Gastroesophageal sphincter (tissue), 4 donors: ENCODE data around the gene CPED1. TPM values are rescaled to one million over a fixed set of nuclear protein-coding genes. Genes with fewer than 3 reads are reported as not detected.
"Not testable (repeated sequence)": the region's sequence is repeated elsewhere in the genome, so short reads cannot be mapped to it uniquely, and the experiment has no call there.

Source experiments
- ATAC-seq: fragments of 150-250 bp; one replicate; pipeline ENCODE4 v1.9.1; 2016; ENCODE audit warnings: mild to moderate bottlenecking, moderate library complexity
- H3K27ac ChIP-seq, 4 donors: fragments of 200-600 bp; sonication (generic) in 3 of 4; 1 replicate in 3 of 4; 2 replicates in 1 of 4; pipeline ENCODE4 v1.5.1; 2016 to 2019
- H3K27me3 ChIP-seq: fragments of 200-600 bp; sonication (generic); one replicate; pipeline ENCODE4 v1.5.1; 2019
- H3K36me3 ChIP-seq, 2 donors: fragments of 200-600 bp; sonication (generic); one replicate each; pipeline ENCODE4 v1.5.1; 2019; ENCODE audit warnings: control low read depth in 1 of 2
- H3K4me1 ChIP-seq, 3 donors: fragments of 200-600 bp; sonication (generic); 1 replicate in 2 of 3; 2 replicates in 1 of 3; pipeline ENCODE4 v1.5.1; 2016 to 2019; ENCODE audit warnings: control low read depth in 2 of 3
- H3K4me3 ChIP-seq, 2 donors: fragments of 200-600 bp; sonication (generic); one replicate each; pipeline ENCODE4 v1.5.1; 2019; ENCODE audit warnings: mild to moderate bottlenecking in 1 of 2, moderate library complexity in 1 of 2
- H3K9me3 ChIP-seq, 3 donors: fragments of 200-600 bp; sonication (generic); one replicate each; pipeline ENCODE4 v1.5.1; 2017 to 2019; ENCODE audit warnings: control low read depth in 2 of 3
- CTCF ChIP-seq, 4 experiments: fragments of 200-600 bp in 2 of 4; fragments of 450-650 bp in 2 of 4; sonication (generic) in 1 of 4; IDR thresholded peaks; one replicate each; pipeline ENCODE4 v1.5.1; 2017 to 2019; ENCODE audit warnings: antibody characterized with exemption in 4 of 4, mild to moderate bottlenecking in 2 of 4, moderate library complexity in 2 of 4
- EP300 ChIP-seq: sonication (generic); formaldehyde crosslinking; IDR thresholded peaks from one replicate; pipeline ENCODE4 v1.6.1; 2017; ENCODE audit warnings: antibody characterized with exemption, mild to moderate bottlenecking
- POLR2A ChIP-seq, 2 donors: fragments of 450-650 bp; IDR thresholded peaks; one replicate each; pipeline ENCODE4 v1.6.1; 2017; ENCODE audit warnings: antibody characterized with exemption in 2 of 2, mild to moderate bottlenecking in 2 of 2, moderate library complexity in 1 of 2
- POLR2AphosphoS5 ChIP-seq: sonication (generic); formaldehyde crosslinking; IDR thresholded peaks from one replicate; pipeline ENCODE4 v1.6.1; 2017; ENCODE audit warnings: antibody characterized with exemption
- WGBS, 2 donors: methylation state at CpG; one replicate each; pipeline ENCODE4 v1.1.5; 2018; ENCODE audit warnings: low coverage in 1 of 2; 5-methylcytosine and 5-hydroxymethylcytosine counted together
- total RNA-seq, 4 donors: library from RNA; depleted of rRNA; stranded (reverse); fragments of >200 nt; gene quantifications; one replicate each; pipeline ENCODE4 v1.1.0, GENCODE V29; 2016

Gene CPED1
- total RNA-seq, 4 donors from 2014 or later = 35.1 to 97.7 (median 60.5) TPM

GRCh38 chr7:121119047-121119446 lies 130.5 kb downstream of the CPED1 start:
- TF ChIP-seq POLR2AphosphoS5 (no peak), POLR2A (IDR thresholded peaks at IDR 0.05) (no peak), CTCF (IDR thresholded peaks at IDR 0.05) (no peak)
- H3K36me3 ChIP-seq = no peaks in the 10 kb centered on the region
- ATAC-seq = no peak
- H3K27ac ChIP-seq = no peak overlapping the region
- no peaks in the 10 kb centered on the region for H3K9me3 ChIP-seq
- no peaks in the 10 kb centered on the region for H3K4me1 ChIP-seq
- WGBS, 2 donors = 94 to 98% methylated on average over 9 of the region's 9 CpGs
- H3K27me3 ChIP-seq = no peaks in the 10 kb centered on the region
- H3K4me3 ChIP-seq = no peak overlapping the region

- no peaks in the 10 kb centered on the region for H3K27me3 ChIP-seq
- TF ChIP-seq POLR2A (IDR thresholded peaks at IDR 0.05) = no peak
- TF ChIP-seq CTCF (IDR thresholded peaks at IDR 0.05) = no peak
- TF ChIP-seq EP300 = no peak
- no peak for TF ChIP-seq POLR2AphosphoS5
- WGBS, 2 donors = 56 to 59% methylated on average over 2 of the region's 2 CpGs
- peaks cover 0 to 13% of the 10 kb centered on the region in 2 donors for H3K36me3 ChIP-seq
- no peaks in the 10 kb centered on the region for H3K4me1 ChIP-seq
- no peaks in the 10 kb centered on the region for H3K9me3 ChIP-seq
- no peak overlapping the region for H3K4me3 ChIP-seq
- no peak overlapping the region for H3K27ac ChIP-seq
- ATAC-seq = no peak
These were observed 134.5 kb downstream of the CPED1 start for GRCh38 chr7:121123032-121123431.

- H3K4me1 ChIP-seq, H3K27me3 ChIP-seq, ATAC-seq, H3K27ac ChIP-seq, H3K4me3 ChIP-seq, H3K9me3 ChIP-seq: not testable (repeated sequence)
- WGBS, 2 donors = 50% methylated on average over 1 of the region's 1 CpG; no CpG with 5 or more reads in 1 of the 2 donors
- H3K36me3 ChIP-seq = peaks cover 0 to 13% of the 10 kb centered on the region in 2 donors
These were observed 136.9 kb downstream of the CPED1 start for GRCh38 chr7:121125454-121125853.

GRCh38 chr7:121126201-121126600 lies 137.7 kb downstream of the CPED1 start:
- no peaks in the 10 kb centered on the region for H3K9me3 ChIP-seq
- TF ChIP-seq EP300 (no peak), POLR2A (IDR thresholded peaks at IDR 0.05) (no peak), CTCF (IDR thresholded peaks at IDR 0.05) (no peak), POLR2AphosphoS5 (no peak)
- H3K4me3 ChIP-seq = no peak overlapping the region
- H3K4me1 ChIP-seq = no peaks in the 10 kb centered on the region
- H3K27me3 ChIP-seq = no peaks in the 10 kb centered on the region
- ATAC-seq = no peak
- 90 to 100% methylated on average over 1 of the region's 1 CpG for whole genome bisulfite sequencing, 2 donors
- no peak overlapping the region for H3K27ac ChIP-seq
- H3K36me3 ChIP-seq = peaks cover 0 to 13% of the 10 kb centered on the region in 2 donors

GRCh38 chr7:121126801-121127534 lies 138.5 kb downstream of the CPED1 start:
- ATAC-seq = no peak
- H3K4me3 ChIP-seq = no peak overlapping the region
- H3K27me3 ChIP-seq = no peaks in the 10 kb centered on the region
- peaks cover 0 to 16% of the 10 kb centered on the region in 2 donors for H3K36me3 ChIP-seq
- no peaks in the 10 kb centered on the region for H3K9me3 ChIP-seq
- 68 to 78% methylated on average over 3 of the region's 3 CpGs for WGBS, 2 donors
- H3K27ac ChIP-seq = no peak overlapping the region
- no peak for TF ChIP-seq POLR2AphosphoS5
- no peak for TF ChIP-seq EP300
- TF ChIP-seq POLR2A (IDR thresholded peaks at IDR 0.05) = no peak
- no peak for TF ChIP-seq CTCF (IDR thresholded peaks at IDR 0.05)
- no peaks in the 10 kb centered on the region for H3K4me1 ChIP-seq
